ENCODE data around the gene RABGAP1L. TPM values are rescaled to one million over a fixed set of nuclear protein-coding genes. Genes with fewer than 3 reads are reported as not detected.
A peak's percentile ranks its signal among the peaks of the same experiment; 100 is the strongest.

Gene RABGAP1L
- total RNA-seq, 1 donor from 2014 or later: 69.2 TPM

DNA sequence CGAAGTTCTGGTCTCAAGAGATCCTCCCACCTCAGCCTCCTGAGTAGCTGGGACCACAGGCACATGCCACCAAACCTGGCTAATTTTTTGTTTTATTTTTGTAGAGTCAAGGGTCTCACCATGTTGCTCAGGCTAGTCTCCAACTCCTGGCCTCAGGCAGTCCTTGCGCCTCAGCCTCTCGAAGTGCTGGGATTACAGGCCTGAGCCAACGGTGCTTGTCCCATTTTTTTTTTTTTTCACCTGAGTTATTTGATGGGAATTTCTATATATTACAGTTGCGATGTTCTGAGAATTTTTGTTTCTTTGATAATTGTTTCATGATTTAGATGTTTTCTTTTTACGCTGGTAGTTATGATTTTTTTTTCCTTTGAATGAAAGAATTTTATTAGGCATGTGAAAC is 2.5 kb downstream of the RABGAP1L start:
- DNase-seq: no peak
- TF ChIP-seq, protein P1, sequence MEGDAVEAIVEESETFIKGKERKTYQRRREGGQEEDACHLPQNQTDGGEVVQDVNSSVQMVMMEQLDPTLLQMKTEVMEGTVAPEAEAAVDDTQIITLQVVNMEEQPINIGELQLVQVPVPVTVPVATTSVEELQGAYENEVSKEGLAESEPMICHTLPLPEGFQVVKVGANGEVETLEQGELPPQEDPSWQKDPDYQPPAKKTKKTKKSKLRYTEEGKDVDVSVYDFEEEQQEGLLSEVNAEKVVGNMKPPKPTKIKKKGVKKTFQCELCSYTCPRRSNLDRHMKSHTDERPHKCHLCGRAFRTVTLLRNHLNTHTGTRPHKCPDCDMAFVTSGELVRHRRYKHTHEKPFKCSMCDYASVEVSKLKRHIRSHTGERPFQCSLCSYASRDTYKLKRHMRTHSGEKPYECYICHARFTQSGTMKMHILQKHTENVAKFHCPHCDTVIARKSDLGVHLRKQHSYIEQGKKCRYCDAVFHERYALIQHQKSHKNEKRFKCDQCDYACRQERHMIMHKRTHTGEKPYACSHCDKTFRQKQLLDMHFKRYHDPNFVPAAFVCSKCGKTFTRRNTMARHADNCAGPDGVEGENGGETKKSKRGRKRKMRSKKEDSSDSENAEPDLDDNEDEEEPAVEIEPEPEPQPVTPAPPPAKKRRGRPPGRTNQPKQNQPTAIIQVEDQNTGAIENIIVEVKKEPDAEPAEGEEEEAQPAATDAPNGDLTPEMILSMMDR (IDR thresholded peaks at IDR 0.05; ENCODE audit: borderline replicate concordance): no peak
- H3K27me3 ChIP-seq (ENCODE audit: low read depth): no peaks in the 10 kb centered on the region
- peaks cover 77% of the 10 kb centered on the region for H3K4me1 ChIP-seq
- intact Hi-C loops (cut with micrococcal nuclease): no loop called here
- H3K27ac ChIP-seq (replicated peaks): peak overlapping the region; percentile 97
- peak overlapping the region; percentile 99 for H3K4me3 ChIP-seq
- no peaks in the 10 kb centered on the region for H3K9me3 ChIP-seq (replicated peaks)
- no peaks in the 10 kb centered on the region for H3K36me3 ChIP-seq

DNA sequence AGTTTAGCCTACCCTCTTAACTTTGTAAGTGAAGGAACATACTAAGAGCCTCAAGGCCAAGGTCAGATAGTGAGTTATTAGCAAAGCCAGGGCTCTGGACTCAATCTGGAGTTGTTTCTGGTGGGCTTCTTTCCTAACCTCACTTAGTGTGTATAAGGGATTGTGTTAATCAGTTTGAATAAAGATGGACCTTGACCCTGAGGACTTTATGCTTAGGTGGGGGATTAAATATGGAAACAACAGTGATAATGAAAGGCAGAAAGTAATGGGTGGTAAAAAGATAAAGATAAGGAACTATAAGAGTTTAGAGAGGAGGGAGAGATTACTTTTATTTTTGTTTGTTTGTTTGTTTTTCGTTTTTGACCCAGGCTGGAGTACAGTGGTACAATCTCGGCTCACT is 5.5 kb downstream of the RABGAP1L start:
- intact Hi-C loops (cut with micrococcal nuclease): no loop called here
- Histone ChIP-seq H3K4me1 (peaks cover 88% of the 10 kb centered on the region), H3K27ac (replicated peaks) (peak overlapping the region; percentile 85)

DNA sequence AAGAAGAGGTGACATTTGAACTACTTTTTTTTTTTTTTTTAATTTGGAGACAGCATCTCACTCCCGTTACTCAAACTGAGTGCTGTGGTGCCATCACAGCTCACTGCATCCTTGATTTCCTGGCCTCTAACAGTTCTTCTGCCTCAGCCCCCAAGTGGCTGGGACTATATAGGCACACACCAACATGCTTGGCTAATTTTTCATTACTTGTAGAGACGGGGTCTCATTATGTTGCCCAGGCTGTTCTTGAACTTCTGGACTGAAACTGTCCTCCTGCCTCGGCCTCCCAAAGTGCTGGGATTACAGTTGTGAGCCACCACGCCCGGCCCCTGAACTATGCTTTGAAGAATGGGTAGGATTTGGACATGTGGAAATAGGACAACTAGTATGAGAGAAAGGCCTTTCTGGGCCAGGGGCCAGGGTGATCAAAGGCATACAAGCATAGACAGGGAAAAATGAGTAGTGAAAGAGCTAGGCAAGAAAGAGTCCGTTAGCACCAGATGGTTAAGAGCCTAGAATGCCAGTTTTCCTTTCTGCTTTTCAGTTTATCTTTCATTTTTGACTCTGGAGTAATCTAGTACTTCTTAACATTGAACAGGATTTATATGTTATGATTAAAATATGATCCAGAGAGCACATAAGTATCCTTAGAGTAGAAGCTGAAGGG is 6.3 kb downstream of the RABGAP1L start:
- DNase-seq: peak; percentile 30

More for the DNA sequence above, 5.5 kb downstream of the RABGAP1L start:
- TF ChIP-seq, protein P1 (IDR thresholded peaks at IDR 0.05; ENCODE audit: borderline replicate concordance): no peak
- DNase-seq: no peak
- H3K27me3 ChIP-seq (ENCODE audit: low read depth): no peaks in the 10 kb centered on the region
- H3K4me3 ChIP-seq: no peak overlapping the region
- H3K36me3 ChIP-seq: no peaks in the 10 kb centered on the region
- H3K9me3 ChIP-seq (replicated peaks): no peaks in the 10 kb centered on the region

DNA sequence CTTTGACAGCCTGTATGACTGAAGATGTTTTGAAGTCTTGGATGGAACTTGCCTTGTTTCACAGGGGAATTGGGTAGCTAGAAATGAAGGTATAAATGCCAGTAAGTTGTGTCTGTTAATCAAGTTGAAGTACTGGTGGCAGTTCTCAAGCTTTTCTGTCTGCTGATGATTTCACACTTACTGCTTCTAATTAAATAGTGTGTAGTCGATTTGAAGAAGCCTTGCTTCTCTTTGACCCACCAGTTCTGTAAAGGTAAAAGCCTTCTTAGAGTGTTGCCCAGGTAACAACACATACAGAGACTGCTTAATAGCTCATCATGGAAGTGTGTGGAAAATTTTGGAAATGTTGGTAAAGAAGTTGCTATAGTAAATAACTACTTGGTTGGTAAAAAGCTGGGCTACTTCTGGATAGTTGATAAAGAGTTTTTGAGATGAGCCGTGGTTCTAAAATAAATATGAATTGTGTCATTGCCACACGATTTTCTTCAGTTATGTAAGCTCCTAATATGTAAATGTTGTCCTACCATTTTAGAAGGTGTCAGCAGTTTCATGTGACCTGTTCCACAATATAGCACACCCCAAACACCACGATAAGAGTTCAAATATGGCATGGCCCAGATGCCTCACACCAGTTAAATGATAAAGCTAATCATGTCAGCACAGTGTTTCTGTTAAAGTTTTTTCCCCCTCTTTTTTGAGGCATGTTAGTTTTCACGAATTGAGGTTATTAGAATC is 7.4 kb downstream of the RABGAP1L start:
- H3K9me3 ChIP-seq (replicated peaks): no peaks in the 10 kb centered on the region
- peaks cover 84% of the 10 kb centered on the region for H3K4me1 ChIP-seq
- DNase-seq: no peak
- H3K27me3 ChIP-seq (ENCODE audit: low read depth): no peaks in the 10 kb centered on the region
- TF ChIP-seq, protein P1 (IDR thresholded peaks at IDR 0.05; ENCODE audit: borderline replicate concordance): no peak
- intact Hi-C loops (cut with micrococcal nuclease): no loop called here
- H3K4me3 ChIP-seq: no peak overlapping the region
- H3K36me3 ChIP-seq: no peaks in the 10 kb centered on the region
- H3K27ac ChIP-seq (replicated peaks): peak overlapping the region; percentile 85

More for the DNA sequence above, 6.3 kb downstream of the RABGAP1L start:
- intact Hi-C loops (cut with micrococcal nuclease): no loop called here
- H3K36me3 ChIP-seq: no peaks in the 10 kb centered on the region
- H3K9me3 ChIP-seq (replicated peaks): no peaks in the 10 kb centered on the region
- no peaks in the 10 kb centered on the region for H3K27me3 ChIP-seq (ENCODE audit: low read depth)
- TF ChIP-seq, protein P1 (IDR thresholded peaks at IDR 0.05; ENCODE audit: borderline replicate concordance): no peak
- peak overlapping the region; percentile 85 for H3K27ac ChIP-seq (replicated peaks)
- H3K4me3 ChIP-seq: no peak overlapping the region
- peaks cover 88% of the 10 kb centered on the region for H3K4me1 ChIP-seq

DNA sequence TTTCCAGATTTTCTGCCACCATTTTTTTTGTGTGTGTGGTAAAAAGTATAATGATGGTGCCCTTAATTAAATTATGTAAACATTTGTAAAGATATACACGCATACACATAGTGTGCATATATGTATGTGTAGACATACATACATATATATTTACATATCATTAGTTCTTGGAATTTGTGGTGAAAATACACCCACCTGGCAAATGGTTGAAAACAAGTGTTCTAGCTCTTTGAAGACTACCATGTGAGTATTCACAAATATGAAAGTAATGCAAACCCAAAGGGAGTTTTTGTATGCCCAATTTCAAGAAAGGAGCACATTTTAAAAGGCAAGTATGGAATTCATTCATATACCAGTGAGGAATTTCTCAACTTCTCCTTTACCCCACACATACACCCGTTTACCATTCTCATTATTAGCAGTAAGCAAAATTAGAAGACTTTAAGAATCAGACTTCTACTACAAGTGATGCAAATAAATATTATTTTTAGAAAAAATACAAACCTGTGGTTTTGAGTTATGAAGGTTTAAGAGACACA is 8.0 kb downstream of the RABGAP1L start:
- intact Hi-C loops (cut with micrococcal nuclease): no loop called here
- H3K9me3 ChIP-seq (replicated peaks): no peaks in the 10 kb centered on the region
- no peaks in the 10 kb centered on the region for H3K36me3 ChIP-seq
- DNase-seq: no peak
- H3K27me3 ChIP-seq (ENCODE audit: low read depth): no peaks in the 10 kb centered on the region
- H3K4me1 ChIP-seq: peaks cover 80% of the 10 kb centered on the region
- peak overlapping the region; percentile 85 for H3K27ac ChIP-seq (replicated peaks)
- H3K4me3 ChIP-seq: no peak overlapping the region
- TF ChIP-seq, protein P1 (IDR thresholded peaks at IDR 0.05; ENCODE audit: borderline replicate concordance): no peak
